IPS-18c (cell line): Measurements from ENCODE around the gene MRS2.
"Not testable (repeated sequence)": the region's sequence is repeated elsewhere in the genome, so short reads cannot be mapped to it uniquely, and the experiment has no call there.

Experiments used
- H3K4me3 ChIP-seq: 2 replicates; pipeline ENCODE4 v1.7.0; 2013; ENCODE audit warnings: low read depth, mild to moderate bottlenecking, low read length, moderate library complexity; ENCODE audit not compliant: insufficient read depth
- H3K9me3 ChIP-seq: one replicate; pipeline ENCODE4 v1.6.1; 2013; ENCODE audit warnings: mild to moderate bottlenecking, low read length, moderate library complexity; ENCODE audit not compliant: control insufficient read depth, insufficient read depth

Gene MRS2

DNA sequence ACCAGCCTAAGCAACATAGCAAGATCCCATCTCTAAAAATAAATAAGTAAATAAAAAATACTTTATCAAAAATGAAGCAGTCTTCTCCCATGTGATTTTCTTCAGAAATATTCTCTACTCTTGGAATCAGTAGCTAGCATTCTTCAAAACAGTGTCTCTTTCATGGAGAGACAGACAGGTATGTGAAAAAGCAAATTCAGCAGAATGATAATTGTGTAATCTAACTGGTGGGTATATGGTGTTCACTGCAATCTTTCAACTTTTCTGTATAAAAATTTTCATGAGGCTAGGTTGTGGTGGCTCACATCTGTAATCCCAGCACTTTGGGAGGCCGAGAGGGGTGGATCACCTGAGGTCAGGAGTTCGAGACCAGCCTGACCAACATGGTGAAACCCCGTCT is 7.9 kb downstream of the MRS2 start:
- Histone ChIP-seq H3K9me3 (no peaks in the 10 kb centered on the region), H3K4me3 (no peak overlapping the region)

DNA sequence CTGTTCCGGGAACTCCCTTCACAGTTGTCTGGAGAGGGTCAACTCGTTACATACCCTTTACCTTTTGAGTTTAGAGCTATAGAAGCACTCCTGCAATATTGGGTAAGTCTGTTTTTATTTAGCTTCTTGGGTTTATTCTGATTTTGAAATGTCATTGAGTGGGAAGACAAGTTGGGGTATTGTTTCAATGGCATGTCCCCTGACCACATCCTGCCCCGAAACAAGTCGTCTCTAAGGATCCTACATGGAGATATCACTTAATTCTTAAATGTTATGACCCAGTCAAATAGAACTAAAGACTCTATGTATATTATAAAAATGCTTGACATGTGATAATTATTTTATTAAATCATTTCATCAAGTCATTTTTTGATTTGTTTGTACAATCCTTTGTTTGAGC is 9.6 kb downstream of the MRS2 start:
- no peak overlapping the region for H3K4me3 ChIP-seq
- no peaks in the 10 kb centered on the region for H3K9me3 ChIP-seq

DNA sequence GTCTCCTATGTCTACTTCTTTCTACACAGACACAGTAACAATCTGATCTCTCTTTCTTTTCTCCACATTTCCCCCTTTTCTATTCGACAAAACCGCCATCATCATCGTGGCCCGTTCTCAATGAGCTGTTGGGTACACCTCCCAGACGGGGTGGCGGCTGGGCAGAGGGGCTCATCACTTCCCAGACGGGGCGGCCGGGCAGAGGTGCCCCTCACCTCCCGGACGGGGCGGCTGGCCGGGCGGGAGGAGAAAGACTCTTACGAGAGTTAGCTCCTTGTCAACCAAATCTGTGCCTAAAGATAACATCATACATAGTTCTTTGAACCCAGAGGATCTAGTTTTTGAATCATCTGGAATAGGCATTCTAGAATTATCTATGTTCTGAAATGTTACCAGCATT is 11.8 kb downstream of the MRS2 start:
- not testable (repeated sequence) for H3K9me3 ChIP-seq, H3K4me3 ChIP-seq

DNA sequence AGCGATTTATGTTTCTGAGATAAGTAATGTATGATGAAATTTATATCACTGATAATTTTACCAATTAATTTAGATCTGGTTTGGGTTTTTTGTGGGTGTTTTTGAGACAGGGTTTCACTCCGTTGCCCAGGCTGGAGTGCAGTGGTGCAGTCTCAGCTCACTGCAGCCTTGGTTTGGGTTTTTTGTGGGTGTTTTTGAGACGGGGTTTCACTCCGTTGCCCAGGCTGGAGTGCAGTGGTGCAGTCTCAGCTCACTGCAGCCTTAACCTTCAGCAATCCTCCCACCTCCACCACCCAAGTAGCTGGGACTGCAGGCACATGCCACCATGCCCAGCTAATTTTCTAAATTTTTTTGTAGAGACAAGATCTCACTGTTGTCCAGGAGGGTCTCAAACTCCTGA is 13.0 kb downstream of the MRS2 start:
- H3K4me3 ChIP-seq = no peak overlapping the region
- H3K9me3 ChIP-seq = no peaks in the 10 kb centered on the region

DNA sequence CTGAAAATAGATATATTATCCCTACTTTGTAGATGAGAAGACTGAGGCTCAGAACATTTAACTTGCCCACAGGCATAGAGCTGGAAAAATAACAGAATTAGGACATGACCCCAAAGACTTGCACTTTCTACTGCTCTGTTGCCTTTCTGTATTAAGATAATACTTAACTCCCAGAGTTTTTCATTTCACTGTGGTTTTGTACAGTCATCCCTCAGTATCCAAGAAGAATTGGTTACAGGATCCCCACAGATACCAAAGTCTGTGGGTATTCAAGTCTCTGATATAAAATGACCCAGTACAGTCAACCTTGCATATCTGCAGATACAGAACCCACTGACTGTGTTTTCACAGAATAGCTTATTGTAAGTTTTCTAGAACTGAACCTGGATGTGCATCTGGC is 16.8 kb downstream of the MRS2 start:
- Histone ChIP-seq H3K4me3 (no peak overlapping the region), H3K9me3 (no peaks in the 10 kb centered on the region)

DNA sequence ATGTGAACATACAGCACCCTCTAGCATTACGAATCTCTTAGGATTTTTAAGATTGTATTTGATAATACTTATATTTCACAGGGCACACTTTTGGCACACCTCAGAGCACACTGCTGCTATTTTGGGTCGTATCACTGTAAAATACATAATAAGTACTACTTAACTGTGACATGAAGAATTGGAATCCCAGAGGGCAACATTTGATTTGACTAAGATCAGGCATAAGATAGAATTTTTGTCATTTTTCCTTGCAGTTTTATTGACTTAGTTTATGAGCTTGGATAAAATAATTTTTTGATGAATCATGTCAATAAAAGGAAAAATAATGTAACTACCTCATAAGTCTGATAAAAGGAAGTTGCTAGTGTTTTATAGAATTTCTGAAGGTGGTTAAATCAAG is 22.4 kb downstream of the MRS2 start:
- H3K9me3 ChIP-seq = no peaks in the 10 kb centered on the region
- no peak overlapping the region for H3K4me3 ChIP-seq

DNA sequence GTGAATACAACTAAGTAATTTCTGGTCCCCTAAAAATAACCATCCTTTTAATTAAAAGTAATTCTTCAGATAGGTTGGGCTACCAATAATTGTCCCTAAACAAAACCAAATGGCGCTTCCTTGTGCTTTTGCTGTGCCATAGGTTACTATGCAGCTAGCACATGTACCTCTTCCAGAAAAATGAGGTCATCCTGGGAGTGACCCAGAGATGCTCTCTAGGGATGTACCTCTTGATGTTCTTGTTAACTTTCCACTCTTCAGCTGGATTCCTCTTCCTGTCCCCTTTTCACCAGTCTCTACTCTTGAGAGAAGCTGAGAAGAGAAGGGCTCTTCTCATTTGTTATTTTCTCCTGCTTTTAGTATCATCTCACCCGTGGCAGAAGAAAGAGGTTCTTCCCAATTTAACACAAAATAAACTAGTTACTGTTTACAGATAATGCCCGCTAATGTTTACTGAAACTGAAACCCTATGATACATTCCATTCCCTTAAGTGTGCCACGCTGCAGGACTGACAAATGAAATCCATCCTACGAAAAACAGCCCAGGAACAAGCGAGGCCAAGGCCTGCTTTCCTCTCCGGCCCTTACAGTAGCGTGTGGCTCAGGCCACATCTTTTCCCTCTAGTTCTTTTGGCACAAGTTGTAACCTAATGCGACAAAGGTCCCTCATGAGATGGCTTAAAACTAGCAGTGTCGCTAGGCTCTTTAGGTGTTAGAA is 24.2 kb downstream of the MRS2 start:
- H3K4me3 ChIP-seq = no peak overlapping the region
- H3K9me3 ChIP-seq = no peaks in the 10 kb centered on the region

DNA sequence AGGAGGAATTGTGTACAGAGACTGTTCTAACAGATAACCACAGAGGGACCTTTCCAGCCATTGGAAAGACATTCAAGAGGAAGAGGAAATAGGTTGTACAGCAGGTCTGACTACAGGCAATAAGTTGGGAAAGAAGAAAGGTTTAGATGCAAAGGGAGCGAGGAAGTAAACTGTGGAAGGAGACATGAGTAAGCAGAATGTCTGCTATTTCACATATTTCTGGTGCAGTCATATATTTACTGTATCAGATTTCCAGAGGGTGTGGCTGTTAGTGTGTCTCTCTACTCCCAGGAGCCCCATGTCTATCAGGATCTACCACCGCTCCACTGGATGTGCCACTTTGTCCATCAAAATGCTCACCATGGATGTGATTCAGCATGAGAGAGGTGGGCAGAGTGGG is 25.9 kb downstream of the MRS2 start:
- Histone ChIP-seq H3K9me3 (no peaks in the 10 kb centered on the region), H3K4me3 (no peak overlapping the region)

DNA sequence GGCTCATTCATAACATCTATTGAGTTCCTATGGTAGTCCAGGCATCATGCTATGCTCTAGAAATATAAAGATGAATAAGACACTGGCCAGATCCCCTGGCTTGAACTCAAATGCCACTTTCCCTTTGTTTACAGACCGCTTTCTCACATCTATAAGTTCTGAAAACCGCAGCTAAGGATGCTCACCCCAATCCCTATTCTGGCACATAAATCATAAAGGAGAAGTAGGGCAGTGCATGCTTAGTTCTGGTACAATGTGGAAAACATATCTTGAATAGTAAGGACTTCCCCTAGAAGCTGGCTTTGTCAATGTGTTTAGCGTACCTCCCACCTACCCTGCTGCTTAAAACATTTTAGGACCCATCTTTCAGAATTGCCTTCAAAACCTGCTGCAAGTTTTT is 26.4 kb downstream of the MRS2 start:
- no peak overlapping the region for H3K4me3 ChIP-seq
- H3K9me3 ChIP-seq = no peaks in the 10 kb centered on the region

DNA sequence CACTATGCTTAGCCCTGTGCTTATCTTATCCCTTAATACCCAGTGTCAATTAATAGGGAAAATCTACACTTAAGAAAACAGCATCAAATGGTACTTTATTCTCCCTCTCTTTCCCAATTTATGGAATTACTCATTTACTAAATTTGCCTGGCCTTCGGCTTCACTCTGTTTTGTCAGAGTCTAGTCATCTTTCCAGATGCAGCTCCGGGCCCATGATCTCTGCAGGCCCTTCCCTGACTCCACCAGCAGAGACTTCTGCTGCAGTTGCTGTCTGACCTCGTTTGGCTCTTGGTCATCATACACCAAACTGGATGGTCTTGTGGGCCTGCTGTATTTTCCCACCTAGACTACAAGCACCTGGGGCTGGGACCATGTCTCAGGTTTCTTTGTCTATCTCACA is 27.4 kb downstream of the MRS2 start:
- Histone ChIP-seq H3K9me3 (no peaks in the 10 kb centered on the region), H3K4me3 (no peak overlapping the region)

DNA sequence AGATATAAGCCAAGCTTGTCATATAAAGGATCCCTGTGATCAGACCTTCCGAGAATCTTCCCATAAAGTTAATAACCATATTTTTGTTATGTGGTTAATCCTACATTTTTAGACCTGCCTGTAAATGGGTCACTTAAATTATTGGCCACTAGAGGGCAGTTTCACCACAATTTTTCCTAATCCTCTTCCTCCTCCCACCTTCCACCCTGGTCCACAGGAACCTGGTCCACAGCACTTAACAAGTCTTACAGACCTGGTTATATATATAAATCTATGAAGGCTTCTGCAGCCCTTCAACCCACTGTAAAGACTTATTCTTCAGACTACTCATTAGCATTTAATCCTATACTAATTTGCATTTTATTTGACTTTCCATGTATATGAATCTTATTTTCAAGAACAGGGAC is 28.3 kb downstream of the MRS2 start:
- H3K9me3 ChIP-seq = no peaks in the 10 kb centered on the region
- H3K4me3 ChIP-seq = no peak overlapping the region

DNA sequence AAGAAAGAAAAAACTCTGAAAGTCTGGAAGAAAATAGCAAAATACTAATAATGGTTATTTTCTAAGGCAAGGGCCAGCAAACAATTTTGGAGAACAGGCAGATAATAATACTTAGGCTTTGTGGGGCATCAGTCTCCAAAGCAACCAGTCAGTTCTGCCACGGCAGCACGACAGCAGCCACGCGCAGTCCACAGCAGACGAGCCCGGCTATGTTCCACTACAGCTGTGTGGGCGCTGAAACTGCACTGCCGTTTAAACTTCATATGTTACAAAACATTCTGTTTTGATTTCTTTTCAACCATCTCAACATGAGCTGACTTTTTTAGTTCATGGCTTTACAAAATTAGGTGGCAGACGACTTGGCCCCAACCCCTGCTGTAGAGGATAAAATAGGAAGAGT is 29.9 kb downstream of the MRS2 start:
- no peaks in the 10 kb centered on the region for H3K9me3 ChIP-seq
- no peak overlapping the region for H3K4me3 ChIP-seq

DNA sequence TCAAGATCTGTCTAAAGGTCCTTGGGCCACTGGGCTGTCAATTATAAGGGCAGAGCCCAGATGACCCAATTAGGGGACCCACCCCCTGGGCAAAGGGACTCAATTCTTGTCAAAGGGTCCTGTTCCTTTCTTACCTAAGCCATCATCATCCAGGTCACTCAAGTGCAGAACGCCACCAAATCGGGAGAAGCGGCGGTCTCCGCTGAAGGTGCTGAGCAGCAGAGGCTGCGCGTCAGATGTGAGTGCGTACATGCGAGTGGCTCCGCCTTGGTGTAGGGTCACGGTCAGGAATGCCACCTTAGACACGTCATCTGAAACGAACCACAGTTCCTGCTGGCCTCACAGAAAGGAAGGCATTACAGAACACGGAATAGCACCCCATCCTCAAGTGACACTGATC is 34.2 kb downstream of the MRS2 start:
- H3K4me3 ChIP-seq = no peak overlapping the region
- H3K9me3 ChIP-seq = no peaks in the 10 kb centered on the region

DNA sequence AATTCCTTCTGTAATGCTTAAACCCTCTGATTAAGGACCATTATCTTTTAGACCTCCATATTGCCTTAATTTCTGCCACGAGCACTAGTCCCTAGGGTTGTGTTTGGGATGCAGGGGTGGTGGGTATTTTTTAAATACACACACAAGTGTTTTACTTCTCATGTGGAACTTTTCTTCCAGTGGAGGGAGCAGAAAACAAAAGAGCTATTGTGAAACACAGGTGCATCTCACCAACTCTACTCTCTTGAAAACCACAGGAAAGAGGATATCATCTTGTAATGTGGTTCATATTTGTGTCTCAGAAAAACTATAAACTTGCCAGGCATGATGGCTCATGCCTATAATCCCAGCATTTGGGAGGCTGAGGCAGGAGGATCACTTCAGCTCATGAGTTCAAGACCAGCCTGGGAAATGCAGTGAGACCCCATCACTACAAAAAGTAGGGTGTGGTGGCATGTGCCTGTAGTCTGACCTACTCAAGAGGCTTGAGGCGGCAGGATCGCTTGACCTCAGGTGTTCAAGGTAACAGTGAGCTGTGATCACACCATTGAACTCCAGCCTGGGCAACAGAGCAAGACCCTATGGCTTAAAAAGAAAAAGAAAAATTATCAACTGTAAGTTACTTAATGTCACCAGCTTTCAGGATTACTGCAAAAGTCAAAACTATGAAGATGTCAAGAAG is 37.3 kb downstream of the MRS2 start:
- no peaks in the 10 kb centered on the region for H3K9me3 ChIP-seq
- no peak overlapping the region for H3K4me3 ChIP-seq

DNA sequence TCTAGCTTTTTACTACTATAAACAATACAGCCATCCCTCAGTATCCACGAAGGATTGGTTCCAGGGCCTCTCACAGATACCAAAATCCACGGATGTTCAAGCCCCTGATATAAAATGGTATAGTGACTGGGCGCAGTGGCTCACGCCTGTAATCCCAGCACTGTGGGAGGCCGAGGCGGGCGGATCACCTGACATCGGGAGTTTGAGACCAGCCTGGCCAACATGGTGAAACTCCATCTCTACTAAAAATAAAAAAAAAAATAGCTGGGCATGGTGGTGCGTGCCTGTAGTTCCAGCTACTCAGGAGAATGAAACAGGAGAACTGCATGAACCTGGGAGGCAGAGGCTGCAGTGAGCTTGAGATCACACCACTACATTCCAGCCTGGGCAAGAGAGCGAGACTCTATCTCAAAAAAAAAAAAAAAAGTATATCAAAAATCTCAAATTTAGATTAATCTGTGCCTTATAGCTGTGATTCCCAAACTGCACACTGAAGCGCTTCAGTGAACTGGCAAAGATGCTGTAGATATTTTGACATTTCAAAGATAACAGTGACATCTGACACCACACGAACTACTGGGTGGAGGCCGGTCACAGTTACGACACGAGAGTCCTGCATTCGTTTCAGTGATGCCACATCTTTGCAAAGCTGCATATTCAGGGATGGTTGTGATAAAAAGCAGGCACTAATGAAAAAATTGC is 38.3 kb downstream of the MRS2 start:
- Histone ChIP-seq H3K9me3 (no peaks in the 10 kb centered on the region), H3K4me3 (no peak overlapping the region)

DNA sequence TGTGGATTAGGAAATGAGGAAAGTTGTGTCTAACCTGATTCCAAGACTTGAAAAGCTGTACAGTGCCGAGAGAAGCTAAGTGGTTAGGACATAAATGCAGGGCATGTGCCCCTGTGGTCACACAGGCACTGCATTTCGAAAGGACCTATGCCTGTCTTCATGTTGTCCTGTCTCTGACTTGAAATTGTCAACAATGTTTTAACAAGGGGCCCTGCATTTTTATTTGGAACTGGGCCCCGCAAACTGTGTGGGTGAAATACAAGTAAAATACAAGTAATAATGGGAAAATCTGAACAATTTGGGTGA is 38.8 kb downstream of the MRS2 start:
- Histone ChIP-seq H3K4me3 (no peak overlapping the region), H3K9me3 (no peaks in the 10 kb centered on the region)

DNA sequence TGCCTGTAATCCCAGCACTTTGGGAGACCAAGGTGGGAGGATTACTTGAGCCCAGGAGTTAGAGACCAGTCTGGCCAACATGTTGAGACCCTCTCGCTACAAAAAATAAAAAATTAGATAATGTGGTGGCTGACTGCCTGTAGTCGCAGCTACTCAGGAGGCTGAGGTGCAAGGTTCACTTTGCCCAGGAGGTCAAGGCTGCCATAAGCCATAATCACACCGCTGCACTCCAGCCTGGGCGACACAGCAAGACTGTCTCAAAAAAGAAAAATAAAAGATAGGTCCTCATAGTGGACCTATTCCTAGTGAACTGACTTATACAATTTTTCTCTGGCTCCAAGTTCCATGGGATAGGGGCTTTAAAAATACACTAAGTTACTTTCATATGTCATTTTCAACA is 41.9 kb downstream of the MRS2 start:
- Histone ChIP-seq H3K4me3 (no peak overlapping the region), H3K9me3 (no peaks in the 10 kb centered on the region)

DNA sequence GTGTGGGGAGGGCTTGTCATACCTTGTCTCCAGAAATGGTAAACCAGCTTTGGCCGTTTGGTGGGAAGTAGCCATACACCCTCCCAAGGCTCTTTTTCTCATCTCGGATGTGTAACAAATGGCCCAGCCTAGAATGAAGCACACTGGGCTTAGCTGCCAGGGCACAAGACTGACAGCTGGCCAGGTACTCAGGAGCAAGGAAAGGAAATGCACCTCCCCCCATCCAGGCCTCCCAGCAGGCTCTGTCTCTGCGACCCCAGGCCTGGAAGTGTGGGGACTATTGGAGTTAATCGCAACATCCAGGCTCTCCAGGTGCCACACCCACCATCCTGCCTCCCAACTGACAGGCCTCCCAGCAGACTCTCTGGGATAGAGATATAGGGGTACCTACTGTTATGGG is 43.0 kb downstream of the MRS2 start:
- H3K4me3 ChIP-seq = no peak overlapping the region

More for the DNA sequence above, 43.0 kb downstream of the MRS2 start:
- no peaks in the 10 kb centered on the region for H3K9me3 ChIP-seq
